Activated CD4-positive, CD25-positive, alpha-beta regulatory T cell (primary cell): ENCODE data around the gene ZNF358.
"Not testable (repeated sequence)": the region's sequence is repeated elsewhere in the genome, so short reads cannot be mapped to it uniquely, and the experiment has no call there.

Experiments
- DNase-seq, 4 experiments: peaks; one replicate each; lab custom pipeline; 2025; lab: John Stamatoyannopoulos, UW

The ZNF358 gene

DNA sequence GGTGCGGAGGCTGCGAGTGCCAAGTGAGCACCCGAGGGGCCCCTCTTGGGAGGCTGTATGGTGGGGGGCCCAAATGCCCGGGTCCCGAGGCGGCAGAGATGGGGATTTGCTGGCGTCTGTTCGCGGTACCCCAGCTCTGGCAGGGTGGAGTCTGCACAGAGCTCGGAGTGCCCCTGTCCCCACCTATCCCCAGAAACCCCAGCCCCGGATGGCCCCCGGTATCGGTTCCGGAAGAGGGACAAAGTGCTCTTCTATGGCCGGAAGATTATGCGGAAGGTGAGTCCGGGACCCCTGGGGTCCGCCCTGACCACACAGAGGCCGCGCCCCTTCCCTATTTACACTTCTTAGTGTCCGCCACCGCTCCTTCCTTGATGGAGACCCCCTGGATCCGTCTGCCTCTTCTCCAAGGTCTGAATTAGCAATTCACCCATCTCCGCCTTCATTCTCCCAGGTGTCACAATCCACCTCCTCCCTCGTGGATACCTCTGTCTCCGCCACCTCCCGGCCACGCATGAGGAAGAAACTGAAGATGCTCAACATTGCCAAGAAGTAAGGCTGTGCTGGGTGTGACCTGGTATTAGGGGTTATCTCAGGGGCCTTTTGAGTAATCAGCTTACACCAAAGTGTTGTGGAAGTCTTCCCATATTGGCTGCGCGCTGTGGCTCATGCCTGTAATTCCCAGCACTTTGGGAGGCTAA, 20.2 kb downstream of the ZNF358 start:
- DNase-seq: no peak

DNA sequence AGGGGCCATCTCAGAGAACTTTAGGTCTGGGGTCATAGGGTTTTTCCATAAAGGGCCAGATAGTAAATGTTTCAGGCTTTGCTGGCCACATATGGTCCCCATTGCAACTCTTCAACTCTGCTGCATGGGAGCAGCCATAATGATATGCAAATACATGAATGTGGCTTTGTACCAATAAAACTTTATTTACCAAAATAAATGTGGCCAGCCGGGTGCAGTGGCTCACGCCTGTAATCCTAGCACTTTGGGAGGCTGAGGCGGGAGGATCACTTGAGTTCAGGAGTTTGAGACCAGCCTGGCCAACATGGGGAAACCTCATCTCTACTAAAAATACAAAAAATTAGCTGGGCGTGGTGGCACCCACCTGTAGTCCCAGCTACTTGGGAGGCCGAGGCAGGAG, 23.1 kb downstream of the ZNF358 start:
- DNase-seq: not testable (repeated sequence)

- DNase-seq: no peak
These were observed 24.0 kb downstream of the ZNF358 start for GRCh38 chr19:7539827-7540425.

- no peak for DNase-seq
These were observed 25.0 kb downstream of the ZNF358 start for GRCh38 chr19:7540761-7541474.

- no peak for DNase-seq
These were observed 25.5 kb downstream of the ZNF358 start for GRCh38 chr19:7541475-7541824.

GRCh38 chr19:7541828-7542443, 26.0 kb downstream of the ZNF358 start:
- no peak for DNase-seq

DNA sequence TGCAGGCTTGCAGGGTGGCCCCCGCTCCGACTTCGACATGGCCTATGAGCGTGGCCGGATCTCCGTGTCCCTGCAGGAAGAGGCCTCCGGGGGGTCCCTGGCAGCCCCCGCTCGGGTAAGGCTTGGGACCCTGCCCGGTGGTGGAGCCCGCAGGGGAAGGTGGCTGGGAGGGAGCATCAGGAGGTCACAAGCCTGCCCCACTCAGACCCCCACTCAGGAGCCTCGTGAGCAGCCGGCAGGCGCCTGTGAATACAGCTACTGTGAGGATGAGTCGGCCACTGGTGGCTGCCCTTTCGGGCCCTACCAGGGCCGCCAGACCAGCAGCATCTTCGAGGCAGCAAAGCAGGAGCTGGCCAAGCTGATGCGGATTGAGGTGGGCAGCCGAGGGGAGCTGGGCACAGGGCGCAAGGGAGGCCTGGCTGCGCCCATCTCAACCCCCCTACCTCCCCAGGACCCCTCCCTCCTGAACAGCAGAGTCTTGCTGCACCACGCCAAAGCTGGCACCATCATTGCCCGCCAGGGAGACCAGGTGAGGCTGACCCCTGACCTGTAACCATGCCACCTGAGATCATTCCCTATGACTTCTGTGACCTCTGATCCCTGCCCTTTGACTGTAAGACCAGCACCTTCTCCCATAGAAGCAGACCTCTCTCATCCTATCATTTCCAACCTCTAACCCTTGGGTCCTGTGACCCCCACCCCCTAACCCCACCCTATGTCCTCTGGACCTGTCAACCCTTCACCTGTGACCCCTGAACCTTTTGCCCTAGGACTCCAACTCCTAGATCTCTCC, 26.8 kb downstream of the ZNF358 start:
- no peak for DNase-seq

- DNase-seq: no peak
These were observed 28.7 kb downstream of the ZNF358 start for GRCh38 chr19:7544626-7545025.

- no peak for DNase-seq
These were observed 29.4 kb downstream of the ZNF358 start for GRCh38 chr19:7545300-7545699.

GRCh38 chr19:7545904-7546303, 30.0 kb downstream of the ZNF358 start:
- no peak for DNase-seq

- no peak for DNase-seq
These were observed 31.3 kb downstream of the ZNF358 start for GRCh38 chr19:7547159-7547558.

DNA sequence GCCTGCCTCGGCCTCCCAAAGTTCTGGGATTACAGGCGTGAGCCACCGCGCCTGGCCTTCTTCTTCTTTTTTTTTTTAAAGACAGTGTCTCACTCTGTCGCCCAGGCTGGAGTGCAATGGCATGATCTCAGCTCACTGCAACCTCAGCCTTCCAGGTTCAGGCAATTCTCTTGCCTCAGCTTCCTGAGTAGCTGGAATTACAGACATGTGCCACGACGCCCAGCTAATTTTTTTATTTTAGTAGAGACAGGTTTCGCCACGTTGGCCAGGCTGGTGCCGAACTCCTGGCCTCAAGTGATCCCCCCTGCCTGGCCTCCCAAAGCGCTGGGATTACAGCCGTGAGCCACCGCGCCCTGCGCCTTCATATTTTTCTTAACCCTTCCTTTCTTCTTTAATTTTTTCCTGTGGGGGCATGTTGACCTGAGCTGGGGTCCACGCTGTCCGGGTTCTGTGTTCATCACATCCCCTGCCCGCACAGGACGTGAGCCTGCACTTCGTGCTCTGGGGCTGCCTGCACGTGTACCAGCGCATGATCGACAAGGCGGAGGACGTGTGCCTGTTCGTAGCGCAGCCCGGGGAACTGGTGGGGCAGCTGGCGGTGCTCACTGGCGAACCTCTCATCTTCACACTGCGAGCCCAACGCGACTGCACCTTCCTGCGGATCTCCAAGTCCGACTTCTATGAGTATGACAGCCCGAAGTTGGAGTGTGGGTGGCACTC, 33.7 kb downstream of the ZNF358 start:
- DNase-seq: no peak

- no peak for DNase-seq
These were observed 34.4 kb downstream of the ZNF358 start for GRCh38 chr19:7550169-7550770.

DNA sequence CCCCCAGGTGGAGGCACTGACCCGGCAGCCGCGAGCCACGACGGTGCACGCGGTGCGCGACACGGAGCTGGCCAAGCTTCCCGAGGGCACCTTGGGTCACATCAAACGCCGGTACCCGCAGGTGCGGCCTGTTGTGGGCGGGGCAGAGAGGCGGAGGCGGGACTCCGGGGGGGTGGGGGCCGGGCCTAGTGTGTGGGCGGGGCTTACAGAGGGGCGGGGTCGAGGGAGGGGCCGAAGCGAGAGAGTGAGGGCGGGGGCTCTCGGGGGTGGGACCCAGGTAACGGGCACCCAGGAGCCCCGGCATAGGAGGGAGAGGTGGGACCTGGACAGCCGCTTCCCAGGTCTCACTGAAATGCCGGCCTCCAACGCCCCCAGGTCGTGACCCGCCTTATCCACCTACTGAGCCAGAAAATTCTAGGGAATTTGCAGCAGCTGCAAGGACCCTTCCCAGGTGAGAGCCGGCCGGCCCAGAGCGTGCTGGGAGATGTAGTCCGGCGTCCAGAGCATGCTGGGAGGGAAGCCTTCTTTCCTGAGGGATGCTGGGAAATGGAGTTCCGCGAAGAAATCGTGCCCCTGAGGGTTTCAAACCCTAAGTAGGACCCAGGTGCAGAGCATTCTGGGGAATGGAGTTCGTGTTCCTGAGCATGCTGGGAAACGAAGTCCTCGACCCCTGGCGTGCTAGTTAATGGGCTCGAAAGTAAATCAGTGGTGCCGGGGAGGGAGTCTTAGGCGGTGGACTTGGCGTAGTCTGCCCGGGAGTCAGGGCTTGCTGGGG, 35.3 kb downstream of the ZNF358 start:
- DNase-seq: no peak

DNA sequence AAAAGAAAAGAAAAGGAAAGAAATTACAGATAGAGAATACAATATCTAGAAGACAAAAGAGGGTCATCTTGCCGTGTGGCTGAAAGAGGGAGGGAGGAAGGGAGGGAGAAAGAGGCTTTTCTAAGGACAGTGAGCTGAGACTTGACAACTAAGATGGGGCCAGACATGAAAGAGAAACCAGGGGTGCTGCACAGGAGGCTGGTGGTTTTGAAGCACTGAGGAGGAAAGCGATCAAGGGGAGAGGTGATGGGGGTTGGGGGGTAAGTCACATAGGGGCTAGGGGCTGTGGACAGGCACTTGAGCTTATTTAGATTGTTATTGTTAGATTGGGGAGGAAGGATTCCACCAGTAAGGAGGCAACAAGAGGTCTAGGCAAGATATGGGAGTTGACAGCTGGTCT, 36.9 kb downstream of the ZNF358 start:
- DNase-seq: no peak

DNA sequence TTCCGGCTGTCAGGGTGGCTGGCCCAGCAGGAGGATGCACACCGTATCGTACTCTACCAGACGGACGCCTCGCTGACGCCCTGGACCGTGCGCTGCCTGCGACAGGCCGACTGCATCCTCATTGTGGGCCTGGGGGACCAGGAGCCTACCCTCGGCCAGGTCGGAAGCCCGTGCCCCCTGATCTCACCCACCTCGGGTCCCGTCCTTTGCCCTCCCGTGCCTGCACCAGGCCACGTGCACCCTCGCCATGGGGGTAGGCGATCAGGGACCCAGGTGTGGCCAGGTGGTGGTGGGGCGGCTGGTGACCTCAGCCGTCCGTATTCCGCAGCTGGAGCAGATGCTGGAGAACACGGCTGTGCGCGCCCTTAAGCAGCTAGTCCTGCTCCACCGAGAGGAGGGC, 38.7 kb downstream of the ZNF358 start:
- DNase-seq: no peak

GRCh38 chr19:7554990-7555864, 39.3 kb downstream of the ZNF358 start:
- DNase-seq: no peak

DNA sequence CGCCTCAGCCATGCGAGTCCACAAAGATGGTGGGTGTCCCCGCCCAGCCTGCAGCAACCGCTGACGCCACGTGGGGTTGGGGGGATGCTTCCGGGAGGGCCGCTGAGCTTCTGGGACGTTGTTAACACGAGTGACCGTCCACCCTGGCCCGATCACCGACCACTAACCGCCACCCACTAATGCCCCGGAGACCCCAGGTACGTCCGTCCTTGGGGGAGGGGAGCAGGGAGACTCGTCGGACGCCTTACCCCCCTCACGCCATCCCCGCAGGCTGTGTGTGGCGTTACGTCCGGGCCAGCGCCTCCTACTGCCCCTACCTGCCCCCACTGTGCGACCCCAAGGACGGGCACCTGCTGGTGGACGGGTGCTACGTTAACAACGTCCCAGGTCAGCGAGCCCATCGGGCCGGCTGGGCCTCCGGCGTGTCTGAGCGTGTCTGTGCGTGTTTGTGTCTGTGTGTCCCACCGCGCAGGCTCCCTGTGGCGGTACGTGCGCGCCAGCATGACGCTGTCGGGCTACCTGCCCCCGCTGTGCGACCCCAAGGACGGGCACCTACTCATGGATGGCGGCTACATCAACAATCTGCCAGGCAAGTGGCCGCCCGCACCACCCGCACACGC, 40.9 kb downstream of the ZNF358 start:
- no peak for DNase-seq

DNA sequence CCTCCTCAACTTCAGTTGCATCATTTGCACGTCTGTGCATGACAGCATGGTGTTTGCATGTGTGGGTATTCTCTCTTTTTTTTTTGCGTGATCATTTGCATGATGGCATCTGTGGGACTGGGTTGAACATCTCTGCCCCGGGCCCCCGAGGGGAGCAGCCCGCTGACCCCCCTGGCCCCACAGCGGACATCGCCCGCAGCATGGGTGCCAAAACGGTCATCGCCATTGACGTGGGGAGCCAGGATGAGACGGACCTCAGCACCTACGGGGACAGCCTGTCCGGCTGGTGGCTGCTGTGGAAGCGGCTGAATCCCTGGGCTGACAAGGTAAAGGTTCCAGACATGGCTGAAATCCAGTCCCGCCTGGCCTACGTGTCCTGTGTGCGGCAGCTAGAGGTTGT, 42.8 kb downstream of the ZNF358 start:
- DNase-seq: no peak
